ENCODE measurements around the gene TPGS1. TPM values are rescaled to one million over a fixed set of nuclear protein-coding genes. Genes with fewer than 3 reads are reported as not detected.
"Not testable (repeated sequence)": the region's sequence is repeated elsewhere in the genome, so short reads cannot be mapped to it uniquely, and the experiment has no call there.

TPGS1 gene
- polyA plus RNA-seq, 1 donor = 8.9 TPM

GRCh38 chr19:475360-475759 lies 31.9 kb upstream of the TPGS1 start:
- no peak for DNase-seq (ENCODE audit: low read depth)

DNA sequence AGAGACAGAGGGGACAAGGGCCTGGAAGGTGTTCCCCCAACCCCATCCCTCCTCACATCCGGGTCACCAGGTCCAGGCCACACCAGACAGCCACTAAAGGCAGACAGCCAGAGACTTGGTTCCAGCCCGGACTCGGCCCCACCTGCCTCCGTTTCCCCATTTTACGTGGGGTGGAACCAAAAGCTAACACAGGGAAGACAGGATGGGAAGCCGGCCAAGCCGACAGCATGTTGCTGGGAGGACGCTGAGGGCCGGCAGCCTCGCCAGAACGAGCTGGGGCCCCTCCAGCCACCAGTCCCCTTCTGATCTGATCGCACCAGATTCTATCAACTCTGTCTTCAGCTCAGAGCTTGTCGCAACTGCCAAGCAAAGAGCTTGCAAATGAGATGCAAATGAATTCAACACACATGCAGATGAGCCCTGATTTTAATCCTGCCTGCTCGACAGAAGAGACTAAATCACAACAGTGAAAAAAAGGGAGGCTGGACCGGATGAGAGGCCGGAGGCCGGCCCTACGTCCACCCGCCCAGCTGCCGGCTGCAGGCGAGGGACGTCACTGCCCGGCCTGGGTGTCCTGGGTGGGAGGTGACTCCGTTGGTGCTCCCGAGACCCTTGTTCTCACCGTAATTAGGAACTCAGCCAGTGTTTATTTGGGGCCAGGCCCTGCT lies 28.9 kb upstream of the TPGS1 start:
- no peak for DNase-seq (ENCODE audit: low read depth)

- DNase-seq (ENCODE audit: low read depth) = no peak
Measured at GRCh38 chr19:478976-479375, 28.3 kb upstream of the TPGS1 start.

DNA sequence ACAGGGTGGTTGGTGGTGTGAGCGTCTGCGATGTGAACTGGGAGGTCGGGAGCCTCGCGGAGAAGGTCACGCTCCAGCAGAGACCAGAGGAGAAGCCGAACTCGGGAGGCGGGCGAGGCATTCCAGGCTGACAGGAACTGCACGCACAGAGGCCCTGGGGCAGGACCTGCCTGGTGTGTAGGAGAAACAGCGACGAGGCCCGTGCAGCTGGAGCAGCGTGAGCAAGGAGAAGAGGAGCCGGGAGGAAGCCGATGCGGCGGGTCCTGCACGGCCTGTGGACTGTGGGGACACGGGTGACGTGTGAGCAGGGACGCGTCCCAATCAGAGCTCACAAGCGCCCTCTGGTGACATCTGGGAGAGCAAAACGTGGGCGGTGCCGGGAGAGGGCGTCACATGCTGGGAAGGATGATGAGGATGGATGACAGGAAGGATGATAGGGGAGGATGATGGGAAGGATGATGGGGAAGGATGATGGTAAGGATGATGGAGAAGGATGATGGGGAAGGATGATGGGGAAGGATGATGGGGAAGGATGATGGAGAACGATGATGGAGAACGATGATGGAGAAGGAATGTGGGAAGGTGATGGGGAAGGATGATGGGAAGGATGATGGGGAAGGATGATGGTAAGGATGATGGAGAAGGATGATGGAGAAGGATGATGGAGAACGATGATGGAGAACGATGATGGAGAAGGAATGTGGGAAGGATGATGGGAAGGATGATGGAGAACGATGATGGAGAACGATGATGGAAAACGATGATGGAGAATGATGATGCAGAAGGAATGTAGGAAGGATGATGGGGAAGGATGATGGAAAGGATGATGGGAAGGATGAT lies 27.1 kb upstream of the TPGS1 start:
- DNase-seq (ENCODE audit: low read depth) = no peak

DNA sequence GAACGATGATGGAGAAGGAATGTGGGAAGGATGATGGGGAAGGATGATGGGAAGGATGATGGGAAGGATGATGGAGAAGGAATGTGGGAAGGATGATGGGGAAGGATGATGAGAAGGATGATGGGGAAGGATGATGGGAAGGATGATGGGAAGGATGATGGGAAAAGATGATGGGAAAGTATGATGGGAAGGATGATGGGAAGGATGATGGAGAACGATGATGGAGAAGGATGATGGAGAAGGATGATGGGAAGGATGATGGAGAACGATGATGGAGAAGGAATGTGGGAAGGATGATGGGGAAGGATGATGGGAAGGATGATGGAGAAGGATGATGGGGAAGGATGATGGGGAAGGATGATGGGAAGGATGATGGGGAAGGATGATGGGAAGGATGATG lies 26.2 kb upstream of the TPGS1 start:
- DNase-seq (ENCODE audit: low read depth) = not testable (repeated sequence)

DNA sequence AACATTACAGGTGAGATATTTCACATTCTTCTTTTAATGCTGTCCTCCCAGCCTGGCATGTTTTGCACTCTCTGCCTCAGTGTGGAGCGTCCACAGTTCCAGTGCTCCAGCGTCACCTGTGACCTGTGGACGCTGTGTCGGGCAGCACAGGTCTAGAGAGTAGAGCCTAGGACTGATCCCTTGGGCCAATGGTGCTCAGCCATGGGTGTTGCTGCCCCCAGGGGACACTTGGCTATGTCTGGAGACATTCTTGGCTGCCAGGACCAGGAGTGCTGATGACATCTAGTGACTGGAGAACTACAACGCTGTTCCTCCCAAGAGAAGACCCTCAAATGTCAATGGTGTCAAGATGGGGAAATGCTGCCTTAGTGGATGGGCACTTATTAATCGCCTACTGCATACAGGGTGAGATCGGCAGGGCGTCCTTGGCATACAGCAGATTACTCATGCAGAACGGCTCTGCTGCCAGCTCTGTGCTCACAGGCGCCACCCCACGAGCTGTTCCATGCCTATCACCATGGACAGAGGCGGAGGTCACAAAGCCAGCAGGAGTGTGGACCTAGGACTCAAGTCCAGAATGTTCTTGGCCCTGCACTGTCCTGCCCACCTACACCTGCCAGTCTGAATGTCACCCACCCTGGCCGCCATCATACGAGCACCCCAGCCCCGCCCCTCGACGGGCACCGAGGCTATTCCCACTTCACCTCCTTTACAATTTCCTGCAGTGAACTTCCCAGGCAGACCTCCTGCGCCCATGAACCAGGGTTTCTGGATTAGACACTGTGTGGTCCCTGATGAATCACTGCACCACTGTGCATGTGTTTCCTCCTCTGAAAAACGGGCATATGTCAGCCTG lies 24.9 kb upstream of the TPGS1 start:
- DNase-seq (ENCODE audit: low read depth) = no peak

DNA sequence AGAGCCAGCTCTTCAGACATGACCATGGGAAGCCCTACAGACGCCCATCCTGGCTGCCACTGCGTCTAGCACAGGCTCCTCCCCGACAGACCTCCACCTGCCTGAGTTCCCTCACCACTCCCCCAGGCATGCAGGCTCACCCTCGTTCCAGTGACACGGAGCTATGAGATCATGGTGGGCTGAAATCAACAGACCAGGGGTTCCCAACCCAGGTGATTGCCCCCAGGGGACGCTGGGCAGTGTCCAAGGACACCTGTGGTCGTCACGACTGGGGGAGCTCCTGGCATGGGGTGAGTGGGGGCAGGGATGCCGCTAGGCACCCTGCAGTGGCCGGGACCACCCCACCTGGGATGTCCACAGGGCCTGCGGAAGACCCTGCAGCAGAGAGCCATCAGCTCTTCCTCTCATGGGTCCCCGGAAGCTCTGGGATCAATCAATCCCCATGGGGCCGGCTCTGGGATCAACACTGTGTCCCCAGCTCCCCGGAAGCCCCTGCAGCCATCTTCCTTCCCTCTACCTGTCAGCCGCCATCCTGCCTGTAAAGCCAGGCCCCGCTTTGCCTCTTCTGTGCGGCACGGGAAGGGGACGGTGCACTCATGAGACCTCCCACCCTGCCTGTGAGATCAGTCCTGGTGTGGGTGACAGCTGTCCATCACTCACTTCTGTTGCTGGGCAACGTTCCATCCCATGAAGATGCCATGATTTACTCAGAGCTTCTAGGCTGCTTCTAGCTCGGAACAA lies 23.8 kb upstream of the TPGS1 start:
- DNase-seq (ENCODE audit: low read depth) = no peak

DNA sequence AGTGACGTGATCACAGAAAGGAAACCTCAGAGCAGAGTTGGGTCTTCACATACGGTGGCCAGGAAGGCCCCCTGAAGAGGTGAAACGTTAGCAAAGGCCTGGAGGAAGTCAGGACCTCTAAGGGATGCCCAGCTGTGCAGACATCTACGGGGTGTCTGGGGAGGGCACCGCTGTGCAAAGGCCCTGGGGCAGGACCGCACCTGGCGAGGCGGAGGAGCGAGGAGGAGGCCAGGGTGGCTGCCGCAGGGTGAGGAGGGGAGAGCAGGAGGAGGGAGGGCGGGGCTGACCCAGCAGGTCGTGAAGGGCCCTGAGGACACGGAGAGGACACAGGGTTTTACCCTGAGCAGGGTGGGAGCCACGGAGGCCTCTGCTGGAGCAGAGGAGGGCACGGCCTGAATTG lies 22.8 kb upstream of the TPGS1 start:
- no peak for DNase-seq (ENCODE audit: low read depth)

- DNase-seq (ENCODE audit: low read depth) = no peak
Measured at GRCh38 chr19:485077-485476, 22.2 kb upstream of the TPGS1 start.

DNA sequence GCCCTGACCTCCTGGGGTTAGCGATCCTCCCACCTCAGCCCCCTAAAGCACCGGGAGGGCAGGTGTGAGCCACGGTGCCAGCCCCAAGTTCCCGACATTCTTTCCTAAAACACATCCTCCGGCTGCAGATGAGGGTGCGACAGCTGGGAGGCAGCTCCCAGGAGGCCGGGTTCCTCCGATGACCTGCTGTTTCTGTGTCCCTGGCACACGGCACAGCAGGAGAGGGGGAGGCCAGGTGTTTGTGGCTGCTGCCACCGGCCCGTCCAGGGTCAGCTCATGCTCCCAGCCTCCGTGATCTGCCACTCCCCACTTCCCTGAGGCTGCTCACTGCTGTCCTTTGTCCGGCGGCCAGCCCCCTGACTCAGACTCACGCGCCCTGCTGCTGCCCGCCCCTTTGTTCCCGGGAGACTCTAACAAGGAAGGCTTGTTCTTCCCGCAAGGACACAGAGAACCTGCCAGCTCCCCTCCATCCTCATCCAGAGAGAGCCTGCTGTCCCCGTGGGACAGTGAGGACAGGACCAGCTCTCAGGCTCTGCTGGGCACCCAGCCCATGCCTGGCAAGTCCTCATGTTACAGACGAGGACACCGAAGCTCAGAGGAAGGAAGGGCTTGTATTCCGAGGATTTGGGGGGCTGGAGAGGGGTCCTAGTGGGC lies 21.6 kb upstream of the TPGS1 start:
- no peak for DNase-seq (ENCODE audit: low read depth)

- DNase-seq (ENCODE audit: low read depth) = peak; percentile 75
Measured at GRCh38 chr19:488505-489417, 18.5 kb upstream of the TPGS1 start.

GRCh38 chr19:489418-490196 lies 17.7 kb upstream of the TPGS1 start:
- DNase-seq (ENCODE audit: low read depth) = no peak

- no peak for DNase-seq (ENCODE audit: low read depth)
Measured at GRCh38 chr19:491146-491741, 16.1 kb upstream of the TPGS1 start.

- DNase-seq (ENCODE audit: low read depth) = no peak
Measured at GRCh38 chr19:492091-492531, 15.2 kb upstream of the TPGS1 start.

DNA sequence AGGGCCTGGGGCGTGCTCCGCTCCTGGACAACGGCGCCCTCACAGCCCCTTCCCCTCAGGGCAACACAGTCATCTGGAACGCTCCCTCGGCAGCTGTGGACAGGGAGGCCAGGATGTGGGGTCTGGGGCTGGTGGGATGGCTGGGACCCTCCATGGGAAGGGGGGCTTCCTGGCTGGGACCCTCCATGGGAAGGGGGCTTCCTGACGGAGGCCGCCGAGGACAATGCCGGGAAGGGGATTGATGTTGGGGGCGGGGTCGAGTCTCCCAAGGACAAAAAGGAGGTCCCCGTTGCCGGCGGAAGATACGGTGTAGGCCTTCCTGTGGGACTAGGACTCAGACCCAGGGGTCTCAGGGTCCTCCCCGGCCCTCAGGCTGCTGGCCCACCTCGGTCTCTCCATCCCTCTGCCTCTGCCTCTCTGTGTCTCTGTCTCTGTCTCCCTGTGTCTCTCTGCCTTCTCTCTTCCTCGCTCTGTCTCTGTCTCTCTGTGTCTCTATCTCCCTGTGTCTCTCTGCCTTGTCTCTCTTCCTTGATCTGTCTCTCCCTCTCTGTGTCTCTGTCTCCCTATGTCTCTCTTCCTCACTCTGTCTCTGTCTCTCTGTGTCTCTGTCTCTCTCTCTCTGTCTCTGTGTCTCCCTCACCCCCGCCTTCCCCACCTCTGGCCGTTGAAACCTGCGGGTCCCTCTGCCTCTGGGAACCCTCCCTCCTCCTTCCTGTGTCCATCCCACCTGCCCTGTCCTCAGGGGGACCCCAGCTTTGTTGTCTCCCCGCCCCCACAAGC lies 13.7 kb upstream of the TPGS1 start:
- DNase-seq (ENCODE audit: low read depth) = no peak

- no peak for DNase-seq (ENCODE audit: low read depth)
Measured at GRCh38 chr19:494171-495080, 12.9 kb upstream of the TPGS1 start.

DNA sequence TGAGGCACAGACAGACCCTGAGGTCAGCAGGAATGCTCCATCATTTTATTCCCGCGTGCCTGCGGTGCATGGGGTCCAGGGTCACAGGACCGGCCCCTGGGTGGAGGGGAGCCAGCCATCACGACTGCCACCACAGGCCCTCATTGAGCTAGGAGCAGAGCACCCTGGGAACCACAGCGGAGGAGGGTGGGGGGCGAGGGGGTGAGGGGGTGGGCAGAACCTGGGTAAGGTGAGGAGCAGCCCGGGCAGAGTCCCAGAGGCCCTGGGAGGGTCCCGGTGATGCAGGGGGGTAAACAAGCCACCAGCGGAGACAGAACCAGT lies 12.3 kb upstream of the TPGS1 start:
- no peak for DNase-seq (ENCODE audit: low read depth)

Data from forelimb muscle (tissue), 1 donor.